ENCODE measurements around the gene MRPL16. TPM values are rescaled to one million over a fixed set of nuclear protein-coding genes. Genes with fewer than 3 reads are reported as not detected.

MRPL16 gene
- total RNA-seq, 2 experiments from 2014 or later = 87.5 to 133 TPM

DNA sequence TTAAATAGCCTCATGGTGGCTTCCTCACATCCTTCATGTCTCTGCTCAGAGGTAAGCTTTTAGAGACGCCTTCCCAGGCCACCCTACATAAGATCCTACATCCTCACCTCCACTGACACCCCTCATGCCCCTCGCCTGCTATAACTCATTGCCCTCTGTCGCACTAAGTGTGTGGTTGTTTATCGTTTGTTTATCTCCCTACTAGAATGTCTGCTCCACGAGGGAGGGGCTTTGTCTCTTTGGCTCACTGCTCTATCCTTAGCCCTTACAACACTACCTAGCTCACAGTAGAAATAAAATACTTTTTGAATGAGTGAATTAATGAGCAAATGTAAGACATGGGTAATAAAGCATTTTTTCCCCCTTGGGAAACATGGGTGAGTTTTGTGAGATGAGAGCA, 36.0 kb upstream of the MRPL16 start:
- no peak overlapping the region for H3K4me2 ChIP-seq (ENCODE audit: low read length)

DNA sequence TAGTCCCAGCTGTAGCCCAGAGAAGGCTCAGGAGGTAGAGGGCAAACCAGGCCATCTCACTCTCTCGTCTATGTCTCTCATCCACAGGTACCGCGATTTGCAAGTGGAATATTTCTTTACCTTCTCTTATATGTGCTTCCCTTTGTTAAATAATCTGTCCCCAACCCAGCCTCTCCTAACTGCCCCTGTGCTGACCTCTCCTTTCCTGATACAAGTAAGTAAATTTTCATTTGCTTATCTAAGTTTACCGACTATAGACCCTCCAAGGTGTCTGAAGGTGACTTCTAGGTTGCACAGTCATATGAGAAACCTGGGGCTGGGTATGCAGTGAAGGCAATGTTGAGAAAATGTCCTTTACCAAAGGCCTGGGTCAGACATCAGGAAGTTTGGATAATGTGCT, 34.8 kb upstream of the MRPL16 start, which contains the start of gene CBLIF:
Gene CBLIF, minus strand, starts transcription at position 101 of the 400 bp plus-strand sequence. Its CDS starts 46 bp downstream, at position 55.
- no peaks in the 10 kb centered on the region for H3K9me2 ChIP-seq (ENCODE audit: insufficient read depth, low read length)
- no peak within 1 kb of the TSS for H3K4me3 ChIP-seq (ENCODE audit: low read depth, low read length, poor library complexity, severe bottlenecking)
- no peaks in the 10 kb centered on the region for H3K36me3 ChIP-seq (ENCODE audit: insufficient read depth, low read length)
- no peak within 1 kb of the TSS for H3K27ac ChIP-seq (ENCODE audit: low read depth, low read length, poor library complexity, severe bottlenecking)
- TF ChIP-seq EZH2phosphoT487 (IDR thresholded peaks at IDR 0.05; ENCODE audit: borderline replicate concordance, low read depth, low read length) = no peak
- TF ChIP-seq, protein P1, sequence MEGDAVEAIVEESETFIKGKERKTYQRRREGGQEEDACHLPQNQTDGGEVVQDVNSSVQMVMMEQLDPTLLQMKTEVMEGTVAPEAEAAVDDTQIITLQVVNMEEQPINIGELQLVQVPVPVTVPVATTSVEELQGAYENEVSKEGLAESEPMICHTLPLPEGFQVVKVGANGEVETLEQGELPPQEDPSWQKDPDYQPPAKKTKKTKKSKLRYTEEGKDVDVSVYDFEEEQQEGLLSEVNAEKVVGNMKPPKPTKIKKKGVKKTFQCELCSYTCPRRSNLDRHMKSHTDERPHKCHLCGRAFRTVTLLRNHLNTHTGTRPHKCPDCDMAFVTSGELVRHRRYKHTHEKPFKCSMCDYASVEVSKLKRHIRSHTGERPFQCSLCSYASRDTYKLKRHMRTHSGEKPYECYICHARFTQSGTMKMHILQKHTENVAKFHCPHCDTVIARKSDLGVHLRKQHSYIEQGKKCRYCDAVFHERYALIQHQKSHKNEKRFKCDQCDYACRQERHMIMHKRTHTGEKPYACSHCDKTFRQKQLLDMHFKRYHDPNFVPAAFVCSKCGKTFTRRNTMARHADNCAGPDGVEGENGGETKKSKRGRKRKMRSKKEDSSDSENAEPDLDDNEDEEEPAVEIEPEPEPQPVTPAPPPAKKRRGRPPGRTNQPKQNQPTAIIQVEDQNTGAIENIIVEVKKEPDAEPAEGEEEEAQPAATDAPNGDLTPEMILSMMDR (conservative IDR thresholded peaks at IDR 0.05; ENCODE audit: low read length) = no peak
- intact Hi-C loops (cut with micrococcal nuclease; ENCODE audit: unreplicated experiment) = no loop called here
- POLR2A ChIA-PET = interaction anchor here (0.6 to 1.0 kb wide), 2 partner anchors 11 to 176 kb away, joined by 3 read pairs; partner anchors contain the start of gene PATL1
- H3K9me3 ChIP-seq (ENCODE audit: low read length) = no peaks in the 10 kb centered on the region
- no peak for DNase-seq (ENCODE audit: low spot score)
- H4K20me1 ChIP-seq (ENCODE audit: insufficient read depth, low read length) = no peaks in the 10 kb centered on the region
- H2AFZ ChIP-seq (ENCODE audit: low read length) = no peak within 1 kb of the TSS
- CTCF ChIA-PET (ENCODE audit: unreplicated experiment) = no interaction called here
- H3K4me2 ChIP-seq (ENCODE audit: low read length) = no peak within 1 kb of the TSS
- no peaks in the 10 kb centered on the region for H3K4me1 ChIP-seq (ENCODE audit: insufficient read depth, low read length, poor library complexity, severe bottlenecking)
- H3K79me2 ChIP-seq (ENCODE audit: insufficient read depth, low read depth, low read length) = no peaks in the 10 kb centered on the region
- no TSS peak for BruUV-seq (replicated peaks)

More for the DNA sequence above, 36.0 kb upstream of the MRPL16 start:
- TF ChIP-seq, protein P1 (conservative IDR thresholded peaks at IDR 0.05; ENCODE audit: low read length) = no peak
- TF ChIP-seq EZH2phosphoT487 (IDR thresholded peaks at IDR 0.05; ENCODE audit: borderline replicate concordance, low read depth, low read length) = no peak
- intact Hi-C loops (cut with micrococcal nuclease; ENCODE audit: unreplicated experiment) = no loop called here
- Histone ChIP-seq H3K27ac (ENCODE audit: low read depth, low read length, poor library complexity, severe bottlenecking) (no peak overlapping the region), H2AFZ (ENCODE audit: low read length) (no peak overlapping the region), H4K20me1 (ENCODE audit: insufficient read depth, low read length) (no peaks in the 10 kb centered on the region), H3K4me3 (ENCODE audit: low read depth, low read length, poor library complexity, severe bottlenecking) (no peak overlapping the region), H3K4me1 (ENCODE audit: insufficient read depth, low read length, poor library complexity, severe bottlenecking) (no peaks in the 10 kb centered on the region), H3K9me2 (ENCODE audit: insufficient read depth, low read length) (no peaks in the 10 kb centered on the region), H3K36me3 (ENCODE audit: insufficient read depth, low read length) (no peaks in the 10 kb centered on the region), H3K79me2 (ENCODE audit: insufficient read depth, low read depth, low read length) (no peaks in the 10 kb centered on the region), H3K9me3 (ENCODE audit: low read length) (no peaks in the 10 kb centered on the region)
- no peak for DNase-seq (ENCODE audit: low spot score)
- no TSS peak for BruUV-seq (replicated peaks)
- CTCF ChIA-PET (ENCODE audit: unreplicated experiment) = no interaction called here
- POLR2A ChIA-PET = interaction anchor here (0.6 to 1.0 kb wide), 3 partner anchors 177 to 453 kb away, joined by 3 read pairs; partner anchors contain the start of gene PATL1

DNA sequence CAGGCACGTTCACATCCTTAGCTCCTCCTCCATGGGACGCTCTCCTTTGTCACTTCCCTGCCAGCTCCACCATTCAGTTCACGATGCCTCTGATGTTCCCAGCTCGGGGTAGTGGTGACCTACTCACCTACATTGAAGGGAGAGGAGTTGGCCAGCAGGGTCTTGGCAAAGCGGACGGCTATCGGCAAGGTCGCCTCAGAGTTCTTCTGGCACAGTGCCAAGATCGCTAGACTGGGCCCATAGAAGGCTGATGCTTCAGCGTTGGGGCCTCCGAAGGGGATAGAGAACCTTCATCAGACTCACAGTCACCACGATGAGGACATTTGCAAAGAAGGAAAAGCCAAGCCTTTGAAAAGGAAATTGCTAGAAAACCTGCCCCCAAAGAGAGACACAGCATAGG, 31.7 kb upstream of the MRPL16 start:
- Histone ChIP-seq H3K4me1 (ENCODE audit: insufficient read depth, low read length, poor library complexity, severe bottlenecking) (no peaks in the 10 kb centered on the region), H3K79me2 (ENCODE audit: insufficient read depth, low read depth, low read length) (no peaks in the 10 kb centered on the region), H4K20me1 (ENCODE audit: insufficient read depth, low read length) (no peaks in the 10 kb centered on the region), H3K9me2 (ENCODE audit: insufficient read depth, low read length) (no peaks in the 10 kb centered on the region), H3K4me3 (ENCODE audit: low read depth, low read length, poor library complexity, severe bottlenecking) (no peak overlapping the region), H3K27ac (ENCODE audit: low read depth, low read length, poor library complexity, severe bottlenecking) (no peak overlapping the region), H3K4me2 (ENCODE audit: low read length) (no peak overlapping the region), H2AFZ (ENCODE audit: low read length) (no peak overlapping the region), H3K9me3 (ENCODE audit: low read length) (no peaks in the 10 kb centered on the region), H3K36me3 (ENCODE audit: insufficient read depth, low read length) (no peaks in the 10 kb centered on the region)
- TF ChIP-seq EZH2phosphoT487 (IDR thresholded peaks at IDR 0.05; ENCODE audit: borderline replicate concordance, low read depth, low read length) = no peak
- TF ChIP-seq, protein P1 (conservative IDR thresholded peaks at IDR 0.05; ENCODE audit: low read length) = no peak
- ChIA-PET POLR2A (no interaction called here), CTCF (ENCODE audit: unreplicated experiment) (no interaction called here)
- no peak for DNase-seq (ENCODE audit: low spot score)
- BruUV-seq (replicated peaks) = no TSS peak
- intact Hi-C loops (cut with micrococcal nuclease; ENCODE audit: unreplicated experiment) = no loop called here
